Colon (tissue), 2 donors: ENCODE data around the gene MEIS1.
"Not testable (repeated sequence)": the region's sequence is repeated elsewhere in the genome, so short reads cannot be mapped to it uniquely, and the experiment has no call there.

ENCODE experiments used
- FAIRE-seq: peaks from 2 replicates; lab custom pipeline; 2012; peaks lifted over from hg19 to GRCh38; lab: Jason Lieb, UNC
- donor health status: control.
- donor health status: control.

MEIS1 gene

DNA sequence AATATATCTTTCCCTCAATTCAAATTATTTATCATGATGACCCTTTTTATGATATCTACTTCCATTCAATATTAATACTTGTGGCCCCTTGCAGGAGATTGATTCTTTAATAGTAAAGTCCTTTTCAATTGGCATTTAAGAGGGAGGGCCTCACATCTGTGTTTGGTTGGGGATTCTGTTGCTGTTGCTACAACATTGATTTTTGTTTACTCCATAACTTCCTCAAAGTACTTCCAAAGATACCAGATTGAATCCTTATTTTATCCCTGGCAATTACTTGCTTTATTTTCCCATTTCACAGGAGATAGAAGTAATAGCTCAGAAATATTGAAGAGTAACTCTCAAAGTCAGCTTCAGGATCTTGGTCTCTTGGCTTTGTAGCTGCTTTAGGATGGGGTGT lies 32.8 kb downstream of the MEIS1 start:
- no peak for FAIRE-seq

DNA sequence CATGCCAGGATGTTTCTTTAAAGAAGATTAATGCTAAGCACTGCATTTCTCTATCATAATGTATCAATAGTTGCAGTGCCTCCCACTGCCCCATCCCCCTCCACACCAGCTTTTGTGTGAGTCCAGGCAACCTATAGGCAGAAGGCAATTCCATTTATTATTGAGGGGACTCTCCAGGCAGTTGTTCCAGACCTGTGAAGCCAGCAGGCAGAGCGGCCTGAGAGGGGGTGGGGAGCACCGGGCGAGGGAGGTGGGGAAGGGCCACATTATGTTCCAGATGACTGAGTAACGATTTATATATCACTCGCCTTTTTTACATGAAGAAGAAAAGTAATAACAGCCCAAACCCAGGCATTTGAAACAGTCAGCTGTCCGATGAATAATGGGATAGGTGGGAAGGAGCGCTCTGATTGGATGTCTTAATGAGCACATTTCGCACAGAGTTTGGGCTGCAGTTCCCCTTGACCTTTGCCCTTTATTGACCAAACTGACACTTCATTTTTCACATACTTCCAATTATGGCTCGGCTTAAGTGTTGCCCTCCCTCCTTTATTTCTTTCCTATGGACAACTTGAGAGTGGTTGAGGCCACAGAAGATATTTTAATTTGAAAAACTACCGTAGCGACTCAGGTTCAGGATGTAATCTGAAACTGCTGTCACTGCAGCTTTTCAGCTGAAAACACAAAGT lies 34.4 kb downstream of the MEIS1 start:
- no peak for FAIRE-seq

DNA sequence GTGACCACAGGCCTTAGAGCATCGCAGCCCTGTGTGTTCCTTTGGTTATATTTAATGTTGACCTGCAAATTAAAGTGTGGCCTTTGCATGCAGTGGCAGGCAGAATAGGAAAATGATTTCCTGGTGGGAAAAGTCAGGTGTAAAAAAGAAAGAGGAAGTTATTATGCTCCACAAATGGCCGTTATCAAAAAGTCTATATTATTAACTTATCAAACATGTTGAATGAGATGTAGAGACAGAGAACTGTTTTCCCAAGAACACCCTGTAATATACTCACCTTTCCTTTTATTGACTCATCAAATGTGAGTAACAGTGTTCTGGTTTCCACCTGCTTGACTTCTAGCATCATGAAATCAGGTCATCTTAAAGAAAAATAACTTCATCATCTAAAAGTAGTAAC lies 35.3 kb downstream of the MEIS1 start:
- no peak for FAIRE-seq

DNA sequence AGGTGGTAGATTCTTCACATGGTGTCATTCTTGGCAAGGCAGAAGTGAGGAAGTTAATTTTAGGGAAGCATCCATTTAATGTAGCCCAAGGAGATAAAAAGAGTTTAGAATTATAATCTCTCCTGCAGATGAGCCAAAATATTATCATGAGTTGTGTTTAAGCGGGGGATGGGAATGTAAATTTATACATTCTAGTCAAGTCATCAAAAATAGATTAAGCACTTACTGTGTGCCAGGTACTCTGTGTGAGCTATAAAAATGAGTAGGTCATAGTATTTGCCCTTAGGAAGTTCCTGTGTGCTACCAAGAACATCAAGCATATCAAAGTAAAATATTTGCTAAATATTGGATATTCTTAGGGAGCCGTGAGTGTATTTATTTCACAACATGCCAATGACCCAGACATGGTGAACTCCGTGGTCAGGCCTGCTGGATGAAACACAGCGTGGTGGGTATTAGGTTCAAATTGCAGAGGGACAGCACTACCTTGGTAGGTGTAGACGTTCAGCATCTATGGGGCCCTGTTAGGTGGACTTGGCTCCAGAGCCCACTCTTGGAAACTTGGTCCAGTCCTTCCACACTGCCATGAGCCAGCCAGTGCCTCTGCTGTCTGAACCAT lies 37.4 kb downstream of the MEIS1 start:
- no peak for FAIRE-seq

DNA sequence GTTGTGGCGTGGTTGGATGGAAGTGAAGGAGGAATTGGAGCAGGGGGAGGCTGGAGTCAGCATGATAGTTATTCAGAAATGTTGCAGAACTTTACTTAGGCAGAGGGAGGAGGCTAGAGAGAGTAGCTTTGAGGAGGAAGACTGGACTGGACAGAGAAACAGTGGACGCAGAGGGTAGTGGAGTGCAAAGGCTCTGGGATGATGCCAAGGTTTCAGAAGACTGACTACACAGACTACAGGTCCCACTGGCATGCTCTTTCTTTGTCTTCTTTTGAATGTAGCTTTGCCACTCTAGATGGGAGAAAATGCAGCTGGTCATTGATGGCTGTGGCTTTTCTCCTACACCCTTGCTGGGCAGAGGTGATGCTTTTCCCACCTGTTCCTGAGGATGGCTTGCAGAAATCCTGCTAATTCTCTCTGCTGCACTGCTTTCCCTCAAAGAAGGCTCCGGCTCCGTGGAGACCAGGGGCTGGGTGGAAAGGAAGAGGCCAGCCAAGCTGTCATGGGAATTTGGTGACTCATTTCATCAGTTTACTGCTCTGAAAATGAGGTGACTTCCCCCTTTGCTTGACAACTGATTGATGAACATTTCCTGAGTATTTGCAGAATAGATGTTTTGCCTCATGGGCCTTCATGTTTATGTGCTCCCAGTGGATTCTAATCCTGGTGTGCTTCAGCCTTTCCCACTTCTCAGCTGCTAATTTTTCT lies 42.4 kb downstream of the MEIS1 start:
- FAIRE-seq = no peak

DNA sequence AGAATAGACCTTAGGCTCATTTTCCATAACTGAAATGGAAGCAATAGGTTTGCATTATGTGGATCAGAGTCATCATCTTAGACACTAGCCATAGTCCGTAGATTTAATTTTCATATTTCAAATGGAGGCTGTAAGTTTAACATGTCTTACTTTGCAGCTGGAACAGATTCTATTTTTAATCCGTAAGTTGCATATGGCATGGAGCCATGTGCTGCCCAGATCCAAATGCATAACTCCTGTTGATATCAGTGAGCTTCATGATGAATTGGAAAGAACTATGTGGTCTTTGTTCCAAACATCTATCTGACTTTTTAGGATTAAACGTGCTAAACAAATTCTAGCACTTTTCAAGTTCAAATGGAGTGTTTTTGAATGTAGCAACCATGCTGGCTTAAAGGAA lies 43.4 kb downstream of the MEIS1 start:
- no peak for FAIRE-seq

DNA sequence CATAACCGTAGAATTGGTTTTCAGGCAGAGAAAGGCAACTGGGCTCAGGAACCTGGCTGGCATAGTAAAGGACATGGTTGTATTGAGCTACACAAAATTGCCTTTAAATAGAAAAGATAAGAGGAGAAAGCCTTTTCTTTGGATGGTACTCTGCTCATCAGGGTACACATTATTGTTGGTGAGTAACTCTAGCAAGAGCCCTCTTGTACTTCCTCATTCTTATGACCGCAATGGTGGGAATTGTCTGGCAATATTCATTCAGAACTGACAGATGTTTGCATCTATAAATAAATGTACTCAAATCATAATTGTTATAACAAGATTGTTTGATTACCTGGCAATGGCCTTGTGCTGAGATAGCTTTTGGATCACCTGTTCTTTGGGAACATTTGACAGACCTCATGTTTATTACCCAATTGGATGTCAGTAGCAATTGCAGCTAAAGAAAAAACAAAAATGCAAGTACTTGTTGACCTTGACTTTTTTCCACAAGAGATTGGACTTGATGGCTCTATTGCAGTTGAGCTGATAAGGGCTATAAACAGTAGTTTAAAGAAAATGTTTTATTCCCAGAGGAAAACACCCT lies 43.9 kb downstream of the MEIS1 start:
- FAIRE-seq = peak; percentile 55

DNA sequence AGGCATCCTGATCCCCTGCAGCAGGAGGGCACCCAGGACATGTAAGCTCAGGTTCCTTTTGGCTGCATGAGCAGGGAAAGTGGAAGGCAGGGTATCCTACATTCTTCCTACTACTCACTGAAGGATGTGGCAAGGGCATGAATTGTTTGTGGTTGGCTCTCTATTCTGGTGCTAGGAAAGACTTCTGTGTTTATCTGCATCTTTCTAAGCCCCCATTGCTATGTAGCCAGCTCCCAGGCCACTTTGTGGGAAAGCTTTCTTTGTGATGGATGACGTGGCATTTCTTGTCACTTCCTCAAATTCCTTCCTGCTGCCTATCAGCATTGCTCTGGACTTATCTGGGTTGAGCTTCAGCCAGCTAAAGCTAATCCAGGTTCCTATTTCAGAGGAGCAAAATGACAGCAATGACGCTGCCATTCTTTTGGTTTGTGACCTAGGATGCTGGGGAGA lies 46.2 kb downstream of the MEIS1 start:
- no peak for FAIRE-seq

DNA sequence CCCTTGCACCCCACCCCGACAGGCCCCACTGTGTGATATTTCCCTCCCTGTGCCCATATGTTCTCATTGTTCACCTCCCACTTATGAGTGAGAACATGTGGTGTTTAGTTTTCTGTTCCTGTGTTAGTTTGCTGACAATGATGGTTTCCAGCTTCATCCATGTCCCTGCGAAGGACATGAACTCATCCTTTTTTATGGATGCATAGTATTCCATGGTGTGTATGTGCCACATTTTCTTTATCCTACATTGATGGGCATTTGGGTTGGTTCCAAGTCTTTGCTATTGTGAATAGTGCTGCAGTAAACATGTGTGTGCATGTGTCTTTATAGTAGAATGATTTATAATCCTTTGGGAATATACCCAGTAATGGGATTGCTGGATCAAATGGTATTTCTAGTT lies 50.3 kb downstream of the MEIS1 start:
- FAIRE-seq = not testable (repeated sequence)

DNA sequence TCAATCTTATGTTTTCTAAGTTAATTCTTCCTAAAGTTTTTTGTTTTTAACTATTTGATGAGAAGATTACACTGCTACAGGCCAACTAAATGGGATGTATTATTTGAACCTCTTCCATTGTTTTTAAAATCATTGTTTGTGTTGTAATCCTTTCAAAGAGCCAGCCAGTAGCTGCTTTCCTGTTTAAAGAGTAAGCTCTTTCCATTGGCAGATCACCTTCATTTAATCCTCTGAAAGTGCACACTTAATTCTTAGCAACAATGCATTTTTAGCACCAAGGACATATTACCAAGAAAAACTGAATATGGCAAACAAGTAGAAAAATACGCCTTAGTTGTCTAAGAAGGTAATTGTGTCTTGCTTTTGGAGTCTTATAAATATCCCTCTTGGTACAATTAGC lies 54.0 kb downstream of the MEIS1 start:
- no peak for FAIRE-seq

DNA sequence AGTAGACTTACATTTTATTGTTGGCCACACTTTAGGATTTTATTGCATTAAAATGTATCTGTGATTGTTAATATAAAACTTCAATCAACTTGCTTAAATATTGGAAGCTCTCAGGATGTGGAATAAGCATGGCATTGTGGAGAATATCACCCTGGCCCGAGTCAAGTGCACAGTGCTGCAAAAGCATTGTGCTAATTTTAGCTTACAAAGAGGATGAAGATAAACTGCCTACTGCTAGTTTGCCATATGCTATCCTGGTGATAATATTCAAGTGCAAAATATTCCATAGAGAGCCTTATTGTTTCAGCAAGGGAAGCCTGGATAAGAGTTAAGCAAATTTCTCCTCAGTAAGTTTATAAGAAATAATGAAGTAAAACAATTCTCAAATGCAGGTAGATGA lies 54.5 kb downstream of the MEIS1 start:
- FAIRE-seq = no peak

DNA sequence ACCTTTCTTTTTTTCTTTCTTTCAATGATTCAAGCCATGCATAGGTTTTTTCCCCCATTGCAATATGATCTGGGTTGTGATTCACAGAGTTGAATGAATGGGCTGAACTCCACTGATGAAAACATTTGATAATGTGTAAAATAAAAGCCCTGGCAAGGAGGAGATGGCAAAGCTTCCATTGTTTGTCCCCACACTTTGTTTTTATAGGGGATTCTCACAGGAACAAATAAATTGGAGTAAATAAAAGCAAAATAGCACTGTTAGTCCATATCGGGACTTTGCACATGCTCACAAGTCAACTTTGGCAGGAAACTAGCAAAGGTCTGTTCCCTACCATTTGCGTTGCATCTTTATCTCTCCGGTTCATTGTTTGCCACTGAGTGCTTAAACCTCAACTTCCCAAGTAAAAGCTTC lies 55.7 kb downstream of the MEIS1 start:
- no peak for FAIRE-seq

DNA sequence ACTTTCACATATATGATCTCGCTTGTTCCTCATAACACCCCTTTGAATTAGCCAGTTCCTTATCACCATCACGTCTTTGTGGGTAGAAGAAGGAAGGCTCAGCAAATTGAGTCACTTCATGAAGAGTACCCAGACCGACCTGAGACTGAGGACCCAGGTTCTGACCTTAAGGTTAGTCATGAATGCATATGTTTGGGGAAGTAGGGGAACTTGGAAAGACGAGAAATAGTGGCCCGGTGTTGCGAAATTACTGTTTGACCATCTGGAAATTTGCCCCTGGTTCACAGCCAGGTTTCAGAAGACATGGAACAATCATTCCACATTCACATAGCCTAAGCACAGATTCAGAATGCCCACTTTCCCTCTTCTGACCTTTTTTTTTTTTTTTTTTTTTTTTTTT lies 59.8 kb downstream of the MEIS1 start:
- no peak for FAIRE-seq

DNA sequence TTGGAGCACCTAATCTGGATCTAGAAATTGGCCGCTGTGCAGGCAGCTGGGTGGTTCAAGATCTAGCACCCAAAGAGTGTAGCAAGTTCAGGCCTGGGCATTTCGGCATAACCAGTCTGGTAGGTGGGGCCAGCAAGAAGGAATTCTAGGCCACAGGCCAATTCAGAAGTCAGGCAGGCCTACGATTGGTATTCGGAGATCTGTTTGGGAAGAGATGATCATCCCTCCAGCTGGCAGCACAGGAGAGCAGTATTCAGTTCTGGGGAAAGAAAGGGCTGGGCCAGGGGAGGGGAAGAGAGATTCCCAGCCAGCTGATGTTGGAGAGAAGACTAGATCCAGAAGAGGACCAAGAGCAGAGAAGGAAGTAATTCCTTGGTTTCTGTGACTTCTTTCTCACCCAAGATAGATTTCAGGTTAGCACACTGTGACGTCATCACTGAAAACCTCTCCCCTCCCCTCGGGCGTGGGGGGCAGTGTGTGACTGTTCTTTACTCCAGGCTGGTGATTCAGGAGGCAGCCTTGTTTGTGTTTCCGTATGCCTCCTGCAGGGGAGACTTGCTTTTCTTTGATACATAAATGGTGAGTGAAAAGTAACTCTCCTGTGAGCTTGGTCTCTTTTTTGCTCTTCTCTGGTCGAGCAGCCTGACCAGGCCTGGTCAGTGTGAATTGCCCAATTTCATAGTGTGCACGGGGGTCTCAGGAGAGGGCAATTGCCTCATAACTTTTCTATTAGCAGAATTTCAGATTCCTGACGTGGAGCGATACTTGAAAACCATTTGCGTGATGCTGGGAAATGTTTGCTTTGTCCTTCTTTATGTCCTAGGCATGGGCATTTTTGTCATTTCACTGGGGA lies 61.1 kb downstream of the MEIS1 start:
- FAIRE-seq = no peak

DNA sequence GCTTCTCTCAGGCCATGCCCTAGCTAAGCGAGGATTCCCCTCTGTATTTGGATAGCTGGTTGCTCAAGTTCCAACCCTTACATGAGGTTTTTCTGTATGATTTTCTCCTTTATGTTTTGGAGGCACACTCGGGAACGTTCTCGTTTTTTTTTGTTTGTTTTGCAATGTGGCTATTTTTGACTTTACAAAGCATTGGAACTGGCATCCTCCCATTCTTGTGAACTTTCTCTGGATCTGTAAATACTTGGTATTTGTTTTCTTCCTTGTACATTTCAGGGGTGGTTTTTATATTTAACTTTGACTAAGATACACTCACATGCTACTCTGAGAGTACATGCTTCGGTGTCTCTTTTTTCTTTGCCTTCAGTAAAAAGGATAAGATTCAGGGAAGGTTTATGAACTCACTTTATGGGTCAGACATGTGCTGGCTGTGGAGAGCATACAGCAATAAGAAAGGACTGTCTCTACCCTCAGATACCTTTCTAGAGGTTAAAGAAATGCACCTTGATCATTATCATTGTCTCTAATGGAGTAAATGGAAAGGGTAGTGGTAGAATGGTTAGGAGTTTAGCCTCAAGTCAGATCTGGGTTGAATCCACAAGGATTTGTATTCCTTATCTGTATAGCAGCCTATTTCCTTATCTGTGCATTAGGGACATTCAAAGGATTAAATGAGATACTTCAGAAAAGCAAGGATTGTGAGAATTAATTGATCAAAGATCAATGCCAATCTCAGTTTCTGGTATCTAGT lies 61.9 kb downstream of the MEIS1 start:
- no peak for FAIRE-seq

DNA sequence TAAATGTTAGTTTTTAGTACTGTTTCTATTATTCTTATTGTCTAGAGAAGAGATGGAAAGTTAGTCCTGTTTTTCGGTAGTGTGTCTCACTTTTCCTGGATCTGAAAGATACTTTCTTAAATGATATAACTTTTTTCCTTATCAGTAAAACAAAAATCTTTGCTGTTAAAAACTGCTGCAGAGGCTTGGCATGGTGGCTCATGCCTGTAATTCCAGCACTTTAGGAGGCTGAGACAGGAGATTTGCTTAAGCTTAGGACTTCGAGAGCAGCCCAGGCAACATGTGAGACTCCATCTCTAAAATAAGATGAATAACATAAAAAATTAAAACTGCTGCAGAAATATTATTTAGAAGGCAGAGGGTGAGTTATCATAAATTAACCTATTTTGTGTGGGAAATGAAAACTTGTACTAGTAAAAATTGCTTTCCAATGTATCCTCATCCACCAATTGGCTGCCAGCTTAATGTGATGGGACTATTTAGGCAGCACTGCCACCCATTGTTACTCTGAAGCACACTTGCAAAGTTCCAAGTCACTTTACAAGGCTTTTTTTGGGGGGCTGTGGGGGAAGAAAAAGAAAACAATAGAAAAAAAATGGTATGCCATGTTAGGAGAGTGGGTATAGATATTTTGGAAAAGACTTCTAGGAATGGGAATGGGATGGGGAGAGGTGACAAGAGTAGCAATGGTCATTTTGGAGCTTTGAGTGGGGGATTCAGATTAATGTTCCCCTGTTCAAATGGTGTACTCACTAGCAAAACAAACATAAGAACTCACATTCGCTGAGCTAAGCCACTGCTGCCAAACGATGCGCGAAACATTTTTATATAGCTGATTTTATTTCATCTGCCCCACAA lies 62.7 kb downstream of the MEIS1 start:
- FAIRE-seq = no peak

DNA sequence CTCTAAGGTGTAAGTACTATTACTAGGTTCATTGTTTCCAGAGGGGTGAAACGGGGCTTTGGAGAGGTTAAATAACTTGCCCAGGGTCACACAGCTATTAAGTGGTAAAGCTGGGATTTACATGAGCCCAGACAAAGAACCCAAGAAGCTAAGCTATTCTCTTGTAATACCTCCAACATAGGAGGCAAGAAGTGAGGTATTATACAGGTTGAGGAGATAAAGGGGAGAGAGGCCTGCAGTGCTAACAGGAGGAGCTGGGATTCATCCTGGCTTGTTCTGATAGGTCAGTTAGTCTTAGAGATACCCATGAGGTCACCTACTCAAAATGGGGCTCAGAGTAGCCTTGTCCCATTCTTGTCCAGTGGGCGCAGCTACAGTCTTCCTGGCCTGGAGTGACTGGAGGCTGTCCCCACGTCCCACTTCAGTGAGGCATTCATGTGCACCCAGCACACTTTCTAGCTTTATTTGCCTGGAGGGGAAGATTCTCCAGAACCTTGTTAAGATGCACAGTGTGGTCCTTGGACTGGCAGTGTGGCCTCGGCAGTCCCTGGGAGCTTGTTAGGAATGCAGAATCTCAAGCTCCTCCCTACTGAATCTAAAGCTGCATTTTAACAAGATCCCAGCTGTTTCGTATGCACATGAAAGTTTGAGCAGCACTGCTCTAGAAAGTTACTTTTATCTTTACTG lies 63.5 kb downstream of the MEIS1 start:
- no peak for FAIRE-seq

DNA sequence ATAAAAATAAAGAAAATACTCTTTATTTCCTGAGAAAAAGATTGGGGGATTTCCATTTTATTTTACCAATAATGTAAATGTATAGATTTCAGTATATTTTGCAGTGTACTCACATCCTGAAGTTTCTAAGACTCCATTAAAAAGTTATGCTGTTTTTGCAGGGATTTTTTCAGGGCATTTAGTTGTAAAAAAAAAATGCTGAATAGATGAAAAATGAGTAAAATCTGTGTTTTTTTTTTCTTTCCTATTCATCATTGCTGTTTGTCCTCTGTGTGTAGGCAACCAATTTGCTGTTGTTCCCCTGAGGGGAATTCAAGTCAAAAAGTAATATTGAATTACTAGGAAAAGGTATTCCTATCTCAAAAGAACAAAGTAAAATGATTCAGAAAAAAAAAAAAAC lies 66.3 kb downstream of the MEIS1 start:
- no peak for FAIRE-seq

DNA sequence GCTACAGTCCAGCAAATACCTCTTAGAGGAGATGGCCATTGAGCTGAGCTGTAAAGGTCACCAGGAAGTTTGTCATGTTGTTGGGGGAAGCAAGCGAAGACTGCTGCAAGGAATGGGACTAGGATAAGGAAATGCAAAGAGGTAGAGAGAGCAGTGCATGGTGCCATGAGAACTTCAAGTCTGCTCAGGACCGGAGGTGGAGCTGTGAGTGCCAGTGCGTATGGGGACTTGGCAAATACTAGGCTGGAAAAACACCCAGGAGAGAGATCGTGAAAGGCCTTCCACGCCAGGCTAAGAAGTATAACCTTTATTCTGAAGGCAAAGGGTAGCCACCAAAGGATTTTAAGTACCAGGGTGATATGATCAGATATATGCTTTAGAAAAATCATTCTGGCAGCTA lies 71.3 kb downstream of the MEIS1 start:
- FAIRE-seq = no peak

DNA sequence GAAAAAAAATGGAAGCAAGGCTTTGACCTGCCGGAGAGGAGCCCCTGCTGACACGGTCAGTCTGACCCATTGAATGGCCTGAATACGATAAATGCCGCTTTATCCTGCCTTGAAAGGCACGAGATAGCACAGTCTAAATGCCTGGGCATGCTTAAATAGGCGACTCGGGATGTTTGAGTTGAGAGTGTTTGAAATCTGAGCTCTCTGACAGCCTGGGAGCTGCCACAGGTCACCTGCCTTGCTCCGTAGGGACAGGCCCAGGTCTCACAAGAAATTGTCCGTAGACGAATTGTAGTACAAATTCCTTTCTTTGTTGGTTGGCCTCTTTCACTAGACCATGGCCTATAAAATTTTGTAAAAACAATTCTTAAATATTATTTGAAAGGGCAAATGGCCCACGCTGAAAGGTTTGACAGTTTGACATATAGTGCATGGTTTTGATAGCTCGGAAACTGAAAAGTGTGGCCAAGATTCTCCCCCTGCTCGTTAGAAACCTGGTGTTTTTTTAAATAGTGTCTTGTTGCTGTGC lies 72.8 kb downstream of the MEIS1 start:
- no peak for FAIRE-seq
